SK-MEL-5 (cell line): ENCODE results near the gene NCAPH2. TPM values are rescaled to one million over a fixed set of nuclear protein-coding genes. Genes with fewer than 3 reads are reported as not detected.

Experiments
- DNase-seq: peaks from one replicate; pipeline ENCODE4 v3.0.0-alpha.2; 2016; ENCODE audit warnings: low read depth, low spot score
- in situ Hi-C: cut with HindIII; loops from 2 replicates; pipeline ENCODE4 v1.10.0; 2016; ENCODE audit warnings: low sequenced_read_pairs, high pct_unique_total_duplicates, low pct_unique_long_range_greater_than_20kb
- total RNA-seq: library from RNA; depleted of rRNA; stranded (reverse); fragments of >200 nt; shearing (Covaris generic); gene quantifications from 2 replicates; pipeline ENCODE4 v1.2.3, GENCODE V29; 2014

NCAPH2 gene
- total RNA-seq, 1 experiment from 2014 or later = 51.5 TPM

DNA sequence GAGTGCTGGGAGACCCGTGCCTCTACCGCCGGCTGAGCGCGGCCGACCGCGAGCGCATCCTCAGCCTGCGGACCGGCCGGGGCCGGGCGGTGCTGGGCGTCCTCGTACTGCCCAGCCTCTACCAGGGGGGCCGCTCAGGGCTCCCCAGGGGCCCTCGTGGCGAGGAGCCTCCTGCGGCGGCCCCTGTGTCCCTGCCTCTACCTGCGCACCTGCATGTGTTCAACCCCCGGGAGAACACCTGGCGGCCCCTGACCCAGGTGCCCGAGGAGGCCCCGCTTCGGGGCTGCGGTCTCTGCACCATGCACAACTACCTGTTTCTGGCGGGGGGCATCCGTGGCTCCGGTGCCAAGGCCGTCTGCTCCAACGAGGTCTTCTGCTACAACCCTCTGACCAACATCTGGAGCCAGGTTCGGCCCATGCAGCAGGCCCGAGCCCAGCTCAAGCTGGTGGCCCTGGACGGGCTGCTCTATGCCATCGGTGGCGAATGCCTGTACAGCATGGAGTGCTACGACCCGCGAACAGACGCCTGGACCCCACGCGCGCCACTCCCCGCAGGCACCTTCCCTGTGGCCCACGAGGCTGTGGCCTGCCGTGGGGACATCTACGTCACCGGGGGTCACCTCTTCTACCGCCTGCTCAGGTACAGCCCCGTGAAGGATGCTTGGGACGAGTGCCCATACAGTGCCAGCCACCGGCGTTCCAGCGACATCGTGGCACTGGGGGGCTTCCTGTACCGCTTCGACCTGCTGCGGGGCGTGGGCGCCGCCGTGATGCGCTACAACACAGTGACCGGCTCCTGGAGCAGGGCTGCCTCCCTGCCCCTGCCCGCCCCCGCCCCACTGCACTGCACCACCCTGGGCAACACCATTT is 41.1 kb downstream of the NCAPH2 start:
- in situ Hi-C loops = no loop called here

DNA sequence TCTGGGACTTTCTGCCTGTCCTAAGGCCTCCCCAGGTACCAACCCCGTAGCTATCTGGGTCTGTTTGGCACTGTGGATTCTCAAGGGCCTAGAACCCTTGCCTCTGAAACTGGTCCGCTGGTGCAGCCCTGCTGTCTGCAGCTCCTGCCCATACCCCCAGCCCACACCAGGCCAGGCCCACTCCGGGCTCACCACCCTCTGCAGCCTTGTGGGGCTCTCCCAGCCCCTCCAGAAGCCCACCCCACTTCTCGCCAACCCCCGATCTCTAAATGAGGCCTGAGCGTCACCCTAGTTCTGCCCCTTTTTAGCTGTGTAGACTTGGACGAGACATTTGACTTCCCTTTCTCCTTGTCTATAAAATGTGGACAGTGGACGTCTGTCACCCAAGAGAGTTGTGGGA is 42.4 kb downstream of the NCAPH2 start:
- in situ Hi-C loops = no loop called here
- DNase-seq = no peak

More for the DNA sequence above, 41.1 kb downstream of the NCAPH2 start:
- DNase-seq = no peak

DNA sequence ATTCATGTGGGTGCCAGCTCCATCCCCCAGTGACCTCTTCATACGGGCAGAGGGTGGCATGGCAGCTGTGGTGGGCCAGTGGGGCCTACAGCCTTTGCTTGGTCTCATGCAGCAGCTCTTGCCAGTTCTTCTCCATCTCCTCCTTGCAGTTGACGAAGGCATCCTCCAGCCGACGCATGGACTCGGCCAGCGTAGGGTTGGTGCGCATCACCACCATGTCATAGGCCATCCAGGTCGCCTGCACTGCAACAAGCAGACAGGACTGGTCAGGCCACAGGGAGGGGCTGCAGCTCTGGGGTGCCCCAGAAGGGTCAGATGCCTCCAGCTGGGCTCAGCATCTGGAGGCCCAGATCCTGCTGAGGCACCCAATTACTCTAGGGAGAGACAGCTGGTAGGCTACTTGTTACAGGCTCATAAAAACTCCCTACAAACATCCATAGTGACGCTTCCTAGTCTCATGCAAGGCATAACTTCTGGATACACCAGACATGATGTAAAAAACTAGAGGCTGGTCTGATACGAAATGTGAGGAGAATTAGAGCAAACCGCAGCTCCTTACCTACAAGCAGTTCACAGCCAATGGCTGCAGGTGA is 43.2 kb downstream of the NCAPH2 start:
- DNase-seq = no peak
- in situ Hi-C loops = no loop called here

DNA sequence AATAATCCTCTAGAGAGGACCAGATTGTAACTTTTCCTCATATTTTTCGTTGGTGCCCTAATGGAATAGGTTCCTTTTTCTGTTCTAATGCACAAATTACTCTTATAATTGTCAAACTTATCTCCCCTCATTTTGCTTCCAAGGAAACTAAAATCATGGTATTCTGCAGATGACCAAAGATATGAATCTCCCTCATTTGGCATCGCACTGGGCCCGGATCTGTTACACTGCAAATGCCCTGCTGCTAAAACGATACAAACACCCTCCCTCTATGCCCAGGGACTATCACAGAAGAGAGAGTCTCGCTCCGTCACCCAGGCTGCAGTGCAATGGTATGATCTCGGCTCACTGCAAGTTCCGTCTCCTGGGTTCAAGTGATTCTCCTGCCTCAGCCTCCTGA is 45.3 kb downstream of the NCAPH2 start:
- DNase-seq = no peak
- in situ Hi-C loops = no loop called here

DNA sequence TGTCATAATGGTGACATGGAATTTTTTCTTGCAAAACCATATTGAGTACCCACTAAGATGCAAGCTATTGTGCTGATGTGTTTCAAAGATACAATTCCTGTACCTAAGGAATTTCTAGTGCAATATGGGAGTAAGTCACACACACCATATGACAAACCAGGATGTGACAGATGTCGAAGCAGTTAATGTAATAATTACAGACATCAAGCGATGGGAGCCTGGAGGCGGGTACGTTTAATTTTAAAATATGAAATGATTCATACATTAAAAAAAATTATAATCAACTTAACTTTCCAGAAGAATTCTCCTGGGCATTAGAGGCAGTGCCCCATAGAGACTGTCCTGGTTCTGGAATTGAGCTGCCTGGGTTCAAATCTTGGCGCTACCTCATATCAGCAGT is 48.7 kb downstream of the NCAPH2 start:
- in situ Hi-C loops = no loop called here
- DNase-seq = no peak

DNA sequence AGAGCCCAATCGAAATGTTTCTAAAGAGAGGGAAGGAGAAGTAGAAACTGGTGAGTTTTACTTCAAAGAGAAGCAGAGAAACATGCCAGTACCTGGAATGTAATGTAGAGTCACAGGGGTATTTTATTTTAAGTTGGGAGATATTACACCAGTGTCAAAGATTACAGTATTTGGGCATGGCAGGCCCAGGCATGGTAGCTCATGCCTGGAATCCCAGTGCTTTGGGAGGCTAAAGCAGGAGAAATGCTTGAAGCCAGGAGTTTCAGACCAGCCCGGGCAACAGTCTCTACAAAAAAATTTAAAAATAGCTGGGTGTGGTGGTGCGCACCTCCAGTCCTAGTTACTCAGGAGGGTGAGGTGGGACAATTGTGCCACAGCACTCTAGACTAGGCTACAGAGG is 52.0 kb downstream of the NCAPH2 start:
- in situ Hi-C loops = no loop called here
- no peak for DNase-seq

DNA sequence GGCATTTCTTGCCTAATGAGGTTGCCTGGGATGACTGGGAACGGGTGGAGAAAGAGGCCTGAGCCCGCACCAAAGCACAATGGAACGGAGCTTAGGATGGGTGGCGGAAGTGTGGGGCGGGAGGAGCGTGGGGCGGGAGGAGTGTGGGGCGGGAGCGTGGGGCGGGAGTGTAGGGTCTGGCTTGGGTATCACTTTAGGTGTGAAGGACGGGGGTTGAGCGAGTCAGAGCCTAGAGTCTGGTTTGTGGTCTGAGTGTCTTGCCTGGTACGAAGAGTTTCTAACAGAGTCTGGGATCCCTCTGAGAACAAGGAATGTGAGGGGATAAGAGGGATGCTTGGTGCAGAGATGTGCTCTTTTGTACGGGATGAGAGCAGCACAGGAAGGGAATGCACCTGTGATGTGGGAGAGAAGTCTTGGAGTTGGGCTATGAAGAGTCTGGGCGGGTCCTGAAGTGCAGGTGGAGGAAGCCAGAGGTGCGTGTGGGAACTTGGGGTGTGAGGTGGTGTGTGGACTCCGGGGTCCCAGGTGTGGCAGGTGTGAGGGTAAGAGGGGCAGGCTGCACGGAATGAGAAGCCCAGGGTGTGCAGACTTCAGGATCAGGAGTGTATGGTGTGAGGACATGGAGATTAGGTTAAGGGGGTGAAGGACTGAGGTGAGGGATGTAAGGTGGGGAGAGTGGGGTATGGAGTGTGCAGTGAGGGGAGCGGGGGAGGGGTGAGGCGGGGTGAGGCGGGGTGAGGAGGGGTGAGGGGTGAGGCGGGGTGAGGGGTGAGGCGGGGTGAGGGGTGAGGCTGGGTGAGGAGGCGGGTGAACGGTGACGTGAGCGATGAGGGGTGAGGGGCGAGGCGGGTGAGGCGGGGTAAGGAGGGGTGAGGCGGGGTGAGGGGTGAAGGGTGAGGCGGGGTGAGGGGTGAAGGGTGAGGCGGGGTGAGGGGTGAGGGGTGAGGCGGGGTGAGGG is 53.7 kb downstream of the NCAPH2 start:
- DNase-seq = no peak
- in situ Hi-C loops = no loop called here

DNA sequence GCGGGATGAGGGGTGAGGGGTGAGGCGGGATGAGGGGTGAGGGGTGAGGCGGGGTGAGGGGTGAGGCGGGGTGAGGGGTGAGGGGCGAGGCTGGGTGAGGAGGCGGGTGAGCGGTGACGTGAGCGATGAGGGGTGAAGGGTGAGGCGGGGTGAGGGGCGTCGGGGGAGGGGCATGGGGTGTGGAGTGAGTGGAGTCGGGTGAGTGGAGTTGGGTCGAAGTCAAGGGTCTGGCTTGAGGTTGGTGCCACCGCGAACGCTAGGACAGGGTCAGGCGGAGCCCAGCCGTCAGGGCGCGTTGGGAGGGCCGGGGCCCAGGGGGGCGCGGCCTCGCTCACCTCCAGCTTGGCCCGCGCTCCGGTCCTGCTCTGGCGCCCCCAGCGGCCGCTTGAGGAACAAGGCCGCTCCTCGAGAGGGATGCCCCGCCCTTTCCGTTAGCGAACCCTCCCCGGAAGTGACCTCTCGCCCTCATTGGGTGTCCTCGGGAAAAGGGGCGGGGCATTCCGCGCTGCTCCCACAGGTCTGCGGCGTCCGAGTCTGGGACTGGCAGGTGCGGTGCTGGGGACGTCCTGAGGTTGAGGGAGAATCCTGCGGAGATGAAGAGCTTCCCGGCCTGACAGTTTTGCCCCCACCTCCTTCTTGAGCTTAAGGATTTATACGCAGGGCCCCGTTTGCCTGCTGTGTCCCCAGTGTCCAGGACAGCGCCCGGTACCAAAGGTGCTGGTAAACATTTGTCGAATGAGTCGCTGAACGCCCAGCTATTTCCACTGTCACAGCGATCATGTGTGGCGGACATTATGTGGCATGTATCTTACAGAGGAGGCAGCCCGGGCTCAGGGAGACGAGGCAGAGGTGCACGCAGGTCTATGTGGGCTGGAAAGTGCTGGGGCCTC is 54.7 kb downstream of the NCAPH2 start, which contains the start of gene SYCE3:
TSS of gene SYCE3 (minus strand) at position 397 of the 890 bp plus-strand sequence. CDS start 6,514 bp downstream, outside the sequence.
- peak; percentile 97 for DNase-seq
- in situ Hi-C loops = no loop called here

DNA sequence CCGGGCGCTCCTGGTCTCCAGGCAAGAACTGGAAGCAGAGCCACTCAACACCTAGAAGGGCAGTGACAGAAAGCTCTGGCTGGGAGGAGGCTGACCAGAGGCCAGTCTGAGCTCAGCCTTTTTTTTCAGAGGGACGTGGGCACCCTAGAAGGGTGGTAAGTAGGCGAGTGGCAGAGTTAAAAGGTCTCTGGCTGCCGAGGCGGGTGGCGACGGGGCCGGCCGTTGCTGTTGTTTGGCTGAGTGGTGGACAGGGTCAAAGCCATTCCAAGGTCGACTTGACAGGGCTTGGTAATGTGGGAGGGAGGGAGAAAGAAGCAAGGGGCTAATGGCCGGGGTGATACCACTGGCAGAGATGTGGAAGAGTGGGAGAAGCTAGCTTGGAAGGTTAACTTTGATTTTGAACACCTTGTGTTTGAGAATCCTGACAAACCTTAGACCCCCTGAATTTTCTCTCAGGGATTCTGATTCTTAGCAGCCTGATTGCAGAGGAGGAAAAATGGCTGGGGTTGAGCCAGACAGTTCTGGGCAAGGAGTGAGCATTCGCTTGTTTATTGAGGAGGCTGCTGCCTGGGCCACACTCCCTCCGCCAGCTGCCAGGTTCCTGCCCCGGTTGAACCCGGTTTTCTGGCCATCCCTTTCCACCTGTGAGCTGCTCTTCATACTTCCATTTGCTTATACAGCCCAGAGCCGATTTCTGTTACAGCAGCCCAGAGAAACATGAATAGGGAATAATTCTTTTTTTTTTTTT is 55.6 kb downstream of the NCAPH2 start:
- DNase-seq = no peak
- in situ Hi-C loops = no loop called here

DNA sequence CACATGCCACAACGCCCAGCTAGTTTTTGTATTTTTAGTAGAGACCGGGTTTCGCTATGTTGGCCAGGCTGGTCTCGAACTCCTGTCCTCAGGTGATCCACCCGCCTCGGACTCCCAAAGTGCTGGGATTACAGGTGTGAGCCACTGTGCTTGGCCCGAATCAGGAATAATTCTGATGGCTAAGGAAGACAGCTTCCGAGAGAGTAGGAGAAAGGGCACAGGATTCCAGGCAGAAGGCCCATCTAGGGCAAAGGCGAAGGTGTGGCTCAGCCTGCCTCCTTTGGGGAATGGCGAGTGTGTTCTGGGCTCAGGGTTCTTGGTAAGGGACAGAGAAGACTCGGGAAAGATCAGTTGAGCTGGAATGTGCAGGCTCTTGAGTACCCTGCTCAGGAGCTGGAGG is 56.3 kb downstream of the NCAPH2 start:
- DNase-seq = no peak
- in situ Hi-C loops = no loop called here

DNA sequence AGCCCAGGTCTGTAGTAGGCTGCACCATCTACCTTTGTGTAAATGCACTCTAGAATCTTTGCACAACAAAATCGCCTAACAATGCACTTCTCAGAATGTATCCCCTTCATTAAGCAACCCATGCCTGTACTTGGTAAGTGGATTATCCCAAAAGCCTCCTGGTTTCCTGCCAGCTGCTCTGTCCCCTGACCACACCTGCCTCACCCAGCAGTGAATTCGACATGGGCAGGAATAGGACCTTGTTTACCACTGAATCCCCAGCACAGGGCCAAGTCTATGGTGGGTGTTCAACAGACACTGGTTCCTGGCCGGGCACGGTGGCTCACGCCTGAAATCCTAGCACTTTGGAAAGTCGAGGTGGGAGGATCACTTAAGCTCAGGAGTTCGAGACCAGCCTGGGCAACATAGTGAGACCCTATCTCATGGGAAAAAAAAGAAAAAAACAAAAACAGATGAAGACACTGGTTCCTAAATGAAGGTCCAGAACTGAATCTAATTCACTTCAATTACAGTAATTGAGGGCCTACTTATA is 59.8 kb downstream of the NCAPH2 start:
- no peak for DNase-seq
- in situ Hi-C loops = no loop called here

DNA sequence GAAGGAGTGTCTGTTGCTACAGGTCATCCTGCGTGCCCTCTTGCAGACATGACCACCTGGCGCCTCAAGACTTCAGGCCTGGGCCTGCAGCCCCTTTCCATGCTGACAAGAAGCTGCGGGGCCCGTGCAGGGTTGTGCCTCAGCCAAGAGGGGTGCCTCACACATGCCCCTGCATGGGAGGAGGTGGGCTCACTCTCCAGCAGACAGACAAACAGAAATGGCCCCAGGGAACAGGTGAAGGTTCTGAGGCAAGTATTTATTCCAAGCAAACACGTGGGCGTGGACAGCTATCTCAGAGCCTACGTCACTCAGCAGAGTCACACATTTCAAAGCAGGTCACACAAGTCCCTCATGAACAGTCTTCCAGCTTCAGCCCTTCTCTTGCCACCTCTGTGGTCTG is 60.6 kb downstream of the NCAPH2 start:
- in situ Hi-C loops = no loop called here
- DNase-seq = no peak

DNA sequence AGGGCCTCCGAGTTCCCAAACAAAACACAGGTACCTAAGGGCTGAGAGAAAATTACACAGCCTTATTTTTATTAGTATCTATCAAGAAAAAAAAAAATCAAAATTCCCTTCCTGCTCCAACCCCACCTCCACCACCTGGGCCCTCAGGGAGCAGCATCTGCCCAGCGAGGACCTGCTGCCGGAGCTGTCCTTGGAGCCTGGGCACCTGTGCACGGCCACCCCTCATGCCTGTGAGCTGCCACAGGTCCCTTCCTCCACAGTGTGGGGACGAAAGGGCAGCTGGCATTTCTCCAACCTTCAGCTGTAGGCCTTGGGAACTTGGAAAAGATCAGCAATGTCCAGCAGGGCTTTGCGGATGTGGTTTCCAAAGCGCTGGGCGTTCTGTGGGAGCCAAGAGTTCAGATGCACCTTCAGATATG is 61.0 kb downstream of the NCAPH2 start:
- DNase-seq = no peak
- in situ Hi-C loops = no loop called here

DNA sequence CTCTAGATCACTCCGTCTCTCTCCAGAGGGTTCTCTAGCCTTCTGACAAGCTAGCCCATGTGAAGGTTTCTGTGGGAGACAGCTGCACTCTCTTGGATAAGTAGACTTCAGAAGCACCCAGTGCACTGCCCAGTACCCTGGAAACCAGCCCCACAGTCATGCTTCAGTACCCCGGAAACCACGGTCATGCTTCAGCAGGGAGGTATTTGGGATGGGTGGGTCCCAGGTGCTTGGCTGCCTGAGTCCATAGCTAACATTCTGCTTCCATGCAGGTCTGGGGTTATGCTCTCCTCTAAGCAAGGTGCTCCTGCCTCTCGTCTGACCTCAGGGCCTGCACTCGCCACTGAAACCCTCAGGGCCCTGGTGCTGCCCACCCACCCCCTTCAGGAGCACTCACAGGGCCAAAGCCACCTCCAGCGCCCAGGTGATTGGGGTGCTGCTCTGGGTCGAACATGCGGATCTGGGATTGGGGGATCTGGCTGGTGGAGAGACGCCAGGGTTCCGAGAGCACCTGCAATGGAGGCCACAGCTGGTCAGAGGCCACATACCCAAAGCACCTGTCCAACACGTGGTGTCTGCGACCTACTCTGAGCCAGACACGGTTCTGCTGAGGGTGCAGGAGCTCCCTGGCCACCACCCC is 62.0 kb downstream of the NCAPH2 start:
- in situ Hi-C loops = no loop called here
- no peak for DNase-seq

DNA sequence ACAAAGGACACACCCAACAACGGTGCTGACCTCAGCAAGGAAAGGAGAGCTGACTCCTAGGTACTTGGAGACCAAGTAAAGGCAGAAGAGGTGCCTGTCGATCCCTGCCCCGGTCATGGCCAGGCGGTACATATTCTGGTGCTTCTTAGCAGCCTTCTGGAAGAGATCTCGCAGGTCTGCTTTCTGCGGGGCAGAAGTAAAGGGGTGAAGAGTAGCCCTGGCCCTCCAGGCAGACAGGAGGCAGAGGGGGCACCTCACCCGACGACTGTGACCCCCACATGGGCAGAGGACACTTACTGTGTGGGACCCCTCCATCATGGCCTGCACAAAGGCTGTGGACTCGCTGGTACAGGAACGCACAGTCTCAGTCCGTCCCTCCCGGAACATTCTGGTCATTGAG is 62.8 kb downstream of the NCAPH2 start:
- DNase-seq = no peak
- in situ Hi-C loops = no loop called here
